Right atrium auricular region (tissue), 2 donors: ENCODE data around the gene SFXN5. TPM values are rescaled to one million over a fixed set of nuclear protein-coding genes. Genes with fewer than 3 reads are reported as not detected.

ENCODE experiments used
- DNase-seq: peaks from one replicate; pipeline ENCODE4 v3.0.0-alpha.2; 2019; ENCODE audit warnings: low spot score
- H3K27ac ChIP-seq, 2 donors: fragments of 200-600 bp; sonication (generic); 1 replicate in 1 of 2; 2 replicates in 1 of 2; pipeline ENCODE4 v1.5.1; 2016 to 2019
- H3K27me3 ChIP-seq, 2 donors: fragments of 200-600 bp; sonication (generic); one replicate each; pipeline versions ENCODE4 v1.5.1 to v1.6.0; 2017 to 2019
- H3K36me3 ChIP-seq: fragments of 200-600 bp; sonication (generic); one replicate; pipeline ENCODE4 v1.5.1; 2016
- H3K4me1 ChIP-seq, 2 donors: fragments of 200-600 bp; sonication (generic); one replicate each; pipeline versions ENCODE4 v1.5.1 to v1.6.0; 2017 to 2019
- H3K4me3 ChIP-seq, 2 donors: fragments of 200-600 bp; sonication (generic); 1 replicate in 1 of 2; 2 replicates in 1 of 2; pipeline ENCODE4 v1.5.1; 2017 to 2019; ENCODE audit warnings: mild to moderate bottlenecking in 1 of 2, moderate library complexity in 1 of 2
- H3K9me3 ChIP-seq, 2 donors: fragments of 200-600 bp; sonication (generic); one replicate each; pipeline ENCODE4 v1.5.1; 2019
- total RNA-seq, 2 donors: library from RNA; depleted of rRNA; stranded (reverse); fragments of >200 nt; gene quantifications; one replicate each; pipeline ENCODE4 v1.1.0, GENCODE V29; 2016
- TF ChIP-seq, protein P1 (sequence below), 2 donors: fragments of 200-600 bp; sonication (generic); IDR thresholded peaks; one replicate each; pipeline ENCODE4 v1.5.1; 2019; ENCODE audit warnings: antibody characterized with exemption in 2 of 2

The SFXN5 gene
- total RNA-seq, 2 donors from 2014 or later = 4.5 to 5.8 TPM

DNA sequence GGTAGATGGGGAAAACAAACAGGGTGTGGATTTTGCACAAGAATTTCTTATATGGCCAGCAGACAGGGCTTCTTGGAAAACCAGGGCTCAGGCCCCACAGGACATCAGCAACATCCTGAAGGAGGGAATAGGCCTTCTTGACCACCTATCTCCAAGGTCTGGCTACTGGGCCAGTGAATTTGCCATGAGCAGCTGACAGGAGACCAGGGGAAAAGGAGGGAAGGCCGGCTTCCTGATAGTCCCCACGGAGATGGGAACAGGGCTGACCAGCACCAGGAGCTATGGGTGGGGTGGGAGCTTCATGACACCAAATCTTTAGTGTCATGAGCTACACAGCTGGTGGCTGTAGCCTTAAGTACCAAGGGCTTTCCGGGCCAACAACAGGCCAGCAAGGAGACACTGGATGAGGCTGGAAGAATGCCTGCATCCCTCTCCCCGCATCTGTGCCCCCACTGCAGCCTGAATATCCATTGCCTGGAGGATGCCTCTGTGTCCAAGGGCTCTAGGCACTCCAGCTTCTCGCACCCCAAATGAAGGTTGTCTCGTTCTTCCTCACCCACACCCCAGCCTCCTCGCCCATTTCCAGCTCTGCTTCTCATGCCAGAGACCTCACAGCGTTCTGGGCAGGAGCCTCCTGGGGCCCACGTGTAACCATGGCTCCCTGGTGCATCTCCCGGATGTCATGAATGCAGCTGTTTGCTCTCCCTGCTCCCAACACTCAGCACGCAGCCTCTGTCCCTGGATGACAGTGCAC is 79.4 kb downstream of the SFXN5 start:
- TF ChIP-seq, protein P1, sequence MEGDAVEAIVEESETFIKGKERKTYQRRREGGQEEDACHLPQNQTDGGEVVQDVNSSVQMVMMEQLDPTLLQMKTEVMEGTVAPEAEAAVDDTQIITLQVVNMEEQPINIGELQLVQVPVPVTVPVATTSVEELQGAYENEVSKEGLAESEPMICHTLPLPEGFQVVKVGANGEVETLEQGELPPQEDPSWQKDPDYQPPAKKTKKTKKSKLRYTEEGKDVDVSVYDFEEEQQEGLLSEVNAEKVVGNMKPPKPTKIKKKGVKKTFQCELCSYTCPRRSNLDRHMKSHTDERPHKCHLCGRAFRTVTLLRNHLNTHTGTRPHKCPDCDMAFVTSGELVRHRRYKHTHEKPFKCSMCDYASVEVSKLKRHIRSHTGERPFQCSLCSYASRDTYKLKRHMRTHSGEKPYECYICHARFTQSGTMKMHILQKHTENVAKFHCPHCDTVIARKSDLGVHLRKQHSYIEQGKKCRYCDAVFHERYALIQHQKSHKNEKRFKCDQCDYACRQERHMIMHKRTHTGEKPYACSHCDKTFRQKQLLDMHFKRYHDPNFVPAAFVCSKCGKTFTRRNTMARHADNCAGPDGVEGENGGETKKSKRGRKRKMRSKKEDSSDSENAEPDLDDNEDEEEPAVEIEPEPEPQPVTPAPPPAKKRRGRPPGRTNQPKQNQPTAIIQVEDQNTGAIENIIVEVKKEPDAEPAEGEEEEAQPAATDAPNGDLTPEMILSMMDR (IDR thresholded peaks at IDR 0.05) = no peak
- H3K27me3 ChIP-seq = no peaks in the 10 kb centered on the region
- no peaks in the 10 kb centered on the region for H3K9me3 ChIP-seq
- peaks cover 0 to 14% of the 10 kb centered on the region in 2 donors for H3K4me1 ChIP-seq
- H3K4me3 ChIP-seq = no peak overlapping the region
- no peak overlapping the region for H3K27ac ChIP-seq
- no peaks in the 10 kb centered on the region for H3K36me3 ChIP-seq
- peak; percentile 43 for DNase-seq

DNA sequence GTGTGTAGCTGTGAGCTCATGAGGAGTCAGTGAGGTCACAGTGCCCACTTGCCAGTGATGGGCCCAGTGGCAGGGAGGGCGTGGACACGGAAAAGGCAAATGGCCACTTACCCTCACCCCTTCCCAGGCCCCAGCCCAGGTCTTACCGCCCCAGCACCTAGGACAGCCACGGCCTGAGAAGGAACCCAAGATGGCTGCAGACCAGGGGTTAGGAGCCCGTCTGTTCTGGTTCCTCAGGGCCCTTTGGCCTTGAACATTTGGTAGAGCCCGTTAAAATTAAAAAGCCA is 80.1 kb downstream of the SFXN5 start:
- H3K4me3 ChIP-seq = no peak overlapping the region
- no peak overlapping the region for H3K27ac ChIP-seq
- H3K9me3 ChIP-seq = no peaks in the 10 kb centered on the region
- DNase-seq = peak; percentile 48
- peaks cover 0 to 14% of the 10 kb centered on the region in 2 donors for H3K4me1 ChIP-seq
- TF ChIP-seq, protein P1 (IDR thresholded peaks at IDR 0.05) = no peak
- H3K27me3 ChIP-seq = no peaks in the 10 kb centered on the region
- no peaks in the 10 kb centered on the region for H3K36me3 ChIP-seq

DNA sequence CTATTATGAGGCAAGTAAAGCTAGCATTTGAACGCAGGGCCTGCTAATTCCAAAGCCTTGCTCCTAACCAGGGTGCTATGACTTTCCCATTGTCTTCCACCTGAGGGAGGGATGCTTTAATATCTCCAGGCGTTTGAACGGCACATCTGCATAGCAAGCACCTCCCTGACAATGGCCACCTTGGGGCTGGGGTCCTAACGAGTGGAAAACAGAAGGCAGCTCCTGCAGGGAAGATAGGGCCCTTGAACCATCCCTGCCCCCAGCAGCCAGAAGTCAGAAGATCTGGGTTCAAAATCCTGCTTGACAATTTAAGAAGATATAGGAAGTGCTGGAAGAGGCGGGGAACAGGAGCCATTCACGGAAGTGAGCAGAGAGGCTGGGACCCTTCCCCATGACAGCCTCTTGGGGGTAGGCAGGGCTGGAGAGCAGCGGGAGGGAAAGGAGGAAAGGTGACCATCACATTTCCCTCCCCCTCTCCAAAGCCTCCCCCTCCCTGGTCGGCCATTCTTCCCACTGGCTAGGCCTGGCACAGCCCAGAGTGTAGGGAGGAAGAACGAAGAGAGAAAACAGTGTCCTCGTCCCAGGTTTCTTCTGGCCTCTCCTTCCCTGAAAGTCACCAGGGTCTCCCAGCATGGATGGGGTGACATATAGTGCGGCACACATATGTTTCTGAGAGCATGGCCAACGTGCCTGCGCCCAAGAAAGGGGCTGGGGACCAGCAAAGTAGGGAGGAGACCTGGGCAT is 80.6 kb downstream of the SFXN5 start:
- Histone ChIP-seq H3K27ac (peak overlapping the region in 1 of 2 donors; percentile 54), H3K4me3 (no peak overlapping the region), H3K36me3 (no peaks in the 10 kb centered on the region), H3K4me1 (peaks cover 0 to 19% of the 10 kb centered on the region in 2 donors), H3K9me3 (no peaks in the 10 kb centered on the region), H3K27me3 (no peaks in the 10 kb centered on the region)
- peak; percentile 21 for DNase-seq
- TF ChIP-seq, protein P1 (IDR thresholded peaks at IDR 0.05) = no peak

DNA sequence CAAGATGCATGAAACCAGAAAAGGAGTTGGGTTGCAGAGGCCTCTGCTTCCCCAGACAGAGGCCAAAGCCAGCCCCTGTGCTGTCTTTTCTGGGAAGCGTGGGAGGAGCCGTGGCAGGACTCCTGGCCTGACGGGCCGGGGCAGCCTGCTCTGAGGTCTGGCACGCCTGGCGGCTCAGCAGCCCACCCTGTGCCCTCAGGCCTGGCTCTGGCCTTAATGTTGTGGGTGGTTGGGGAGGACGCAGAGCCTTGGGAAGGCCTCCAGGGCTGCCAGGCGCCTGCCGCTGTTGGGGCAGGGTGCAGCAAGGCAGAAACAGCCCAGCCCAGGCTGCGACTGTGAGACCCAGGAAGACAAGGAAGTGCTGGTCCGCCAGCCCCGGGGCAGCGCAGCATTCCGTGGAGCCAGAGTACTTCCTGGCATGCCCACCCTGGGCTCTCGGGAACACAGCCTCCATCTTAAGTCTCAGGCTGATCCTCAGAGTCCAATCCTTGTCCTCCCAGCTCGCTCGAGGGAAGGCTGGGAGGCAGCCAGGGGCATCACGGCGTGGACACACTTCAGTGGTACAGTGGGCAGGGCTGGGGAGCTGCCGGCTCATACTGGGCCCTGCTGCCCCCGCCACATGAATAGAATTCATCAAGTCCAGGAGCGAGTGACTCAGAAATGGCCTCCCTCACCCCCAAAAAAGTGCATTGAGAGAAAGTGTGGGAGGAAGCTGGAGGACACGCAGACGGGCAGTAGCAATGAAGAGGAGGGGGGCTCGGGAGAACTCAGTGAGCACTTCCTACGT is 81.5 kb downstream of the SFXN5 start:
- H3K27me3 ChIP-seq = no peaks in the 10 kb centered on the region
- no peak for DNase-seq
- TF ChIP-seq, protein P1 (IDR thresholded peaks at IDR 0.05) = no peak
- peak overlapping the region; percentile 54 to 69 for H3K27ac ChIP-seq
- H3K4me3 ChIP-seq = no peak overlapping the region
- H3K9me3 ChIP-seq = no peaks in the 10 kb centered on the region
- no peaks in the 10 kb centered on the region for H3K36me3 ChIP-seq
- H3K4me1 ChIP-seq = peaks cover 0 to 28% of the 10 kb centered on the region in 2 donors

DNA sequence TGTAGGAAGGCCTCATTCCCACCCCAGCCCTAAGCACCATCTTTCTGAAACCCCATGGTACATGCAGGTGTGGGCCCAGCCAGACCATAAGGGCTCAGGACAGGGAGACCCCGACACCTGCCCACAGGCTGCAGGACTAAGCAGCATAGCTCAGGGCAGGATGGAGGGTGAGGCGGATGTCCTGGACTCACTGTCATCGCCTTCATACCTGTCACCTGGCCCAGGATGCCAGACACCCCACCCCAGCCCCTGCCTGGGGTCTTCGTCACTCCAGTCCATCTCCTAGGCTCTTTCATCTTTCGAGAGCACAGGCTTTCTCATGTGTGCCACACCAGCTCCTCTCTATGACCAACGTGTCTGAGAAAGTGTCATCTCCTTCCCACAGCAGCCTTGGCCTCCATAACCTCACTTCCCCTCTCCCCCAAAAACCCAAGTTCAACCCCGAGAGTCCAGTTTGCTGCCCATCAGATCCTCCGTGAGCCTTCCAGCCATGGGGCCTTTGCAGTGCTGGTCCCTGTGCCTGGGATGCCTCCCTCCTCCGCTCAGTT is 82.7 kb downstream of the SFXN5 start:
- H3K36me3 ChIP-seq = no peaks in the 10 kb centered on the region
- no peak overlapping the region for H3K27ac ChIP-seq
- no peak overlapping the region for H3K4me3 ChIP-seq
- H3K9me3 ChIP-seq = no peaks in the 10 kb centered on the region
- no peak for DNase-seq
- H3K27me3 ChIP-seq = no peaks in the 10 kb centered on the region
- TF ChIP-seq, protein P1 (IDR thresholded peaks at IDR 0.05) = no peak
- H3K4me1 ChIP-seq = peaks cover 0 to 40% of the 10 kb centered on the region in 2 donors
